Hepatocyte (in vitro differentiated cells): ENCODE measurements around the gene LRRC36.

Experiments used
- CTCF ChIP-seq: fragments of 200-600 bp; sonication (generic); IDR thresholded peaks from 2 replicates; pipeline ENCODE4 v1.5.1; 2016; ENCODE audit warnings: antibody characterized with exemption, mild to moderate bottlenecking; ENCODE audit not compliant: poor library complexity
- EZH2 ChIP-seq: fragments of 200-600 bp; sonication (generic); IDR thresholded peaks from 2 replicates; pipeline ENCODE4 v1.6.1; 2016; ENCODE audit warnings: antibody characterized with exemption, mild to moderate bottlenecking, borderline replicate concordance
- EZH2phosphoT487 ChIP-seq: fragments of 200-600 bp; sonication (generic); IDR thresholded peaks from one replicate; pipeline ENCODE4 v1.6.1; 2018; ENCODE audit warnings: antibody characterized with exemption, mild to moderate bottlenecking, low read depth, moderate library complexity; ENCODE audit not compliant: unreplicated experiment, severe bottlenecking

- TF ChIP-seq CTCF (no peak), EZH2 (no peak), EZH2phosphoT487 (no peak)
Measured at GRCh38 chr16:67304020-67304419, 22.6 kb upstream of the LRRC36 start.
